CD4-positive, alpha-beta T cell treated with Interleukin-21 for 1 hour (primary cell): ENCODE measurements around the gene STT3B.

Source experiments
- DNase-seq: peaks from one replicate; pipeline ENCODE4 v3.0.0-alpha.2; 2020

STT3B gene

GRCh38 chr3:31521468-31521867 lies 11.3 kb upstream of the STT3B start:
- no peak for DNase-seq

DNA sequence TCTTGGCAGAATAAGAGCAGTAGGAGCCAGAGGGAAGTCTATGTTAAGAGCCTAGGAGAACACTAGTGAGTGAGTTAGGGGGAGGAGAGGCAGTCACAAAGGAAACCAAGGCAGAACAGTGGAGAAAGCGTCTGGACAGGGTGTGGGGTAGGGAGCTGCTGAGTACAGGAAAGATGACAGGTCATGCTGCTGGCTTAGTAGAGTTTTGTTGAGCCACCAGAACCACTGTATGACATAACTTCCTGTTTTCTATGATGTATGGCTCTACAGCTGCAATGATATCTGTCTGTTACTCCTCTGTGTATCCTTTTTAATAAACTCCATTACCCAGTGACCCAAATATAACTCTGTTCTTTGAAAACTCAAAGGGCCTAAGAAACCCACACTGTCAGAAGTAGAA lies 10.6 kb upstream of the STT3B start:
- peak; percentile 55 for DNase-seq

- no peak for DNase-seq
Measured at GRCh38 chr3:31523543-31523942, 9.2 kb upstream of the STT3B start.

- no peak for DNase-seq
Measured at GRCh38 chr3:31525532-31525931, 7.2 kb upstream of the STT3B start.

GRCh38 chr3:31529421-31529820 lies 3.3 kb upstream of the STT3B start:
- no peak for DNase-seq

DNA sequence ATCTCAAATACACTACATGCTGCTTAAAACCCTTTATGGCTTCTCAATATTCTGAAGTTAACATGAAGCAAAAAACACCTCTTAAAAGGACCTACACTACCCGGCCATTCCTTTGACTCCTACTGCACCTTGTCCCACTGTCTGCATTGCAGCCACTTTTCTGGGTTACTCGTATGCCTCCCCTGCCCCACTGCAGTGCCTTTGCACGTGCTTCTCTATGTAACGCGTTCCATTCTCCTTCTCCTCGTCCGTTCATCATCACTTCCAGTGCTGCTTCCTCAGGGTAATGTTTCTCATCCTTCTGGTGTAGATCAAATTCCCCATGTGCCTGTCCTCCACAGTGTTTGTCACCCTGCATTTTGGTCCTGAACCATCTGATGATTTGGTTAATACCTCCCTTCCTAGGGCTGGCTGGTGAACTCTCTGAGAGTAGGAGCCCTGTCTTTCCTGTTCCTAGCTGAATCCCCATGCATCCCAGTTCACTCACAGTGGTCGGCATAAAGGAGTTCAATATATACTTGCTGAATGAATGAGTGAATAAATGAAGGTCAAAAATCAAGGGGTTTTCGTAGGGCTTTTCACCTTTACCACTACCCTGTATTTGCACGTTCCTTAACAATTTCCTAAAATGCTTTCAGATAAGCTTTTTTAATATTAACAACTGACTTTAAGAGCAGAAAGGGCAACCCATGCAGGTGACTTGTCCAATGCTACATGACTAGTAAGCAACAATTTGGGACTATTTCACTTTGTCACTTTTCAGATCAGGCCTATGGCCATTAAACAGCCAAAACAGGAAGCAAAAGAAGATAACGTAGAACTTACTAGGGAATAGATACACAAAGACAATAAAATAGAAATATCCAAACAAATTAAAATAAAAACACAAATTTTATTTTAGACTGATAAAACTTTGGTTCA lies 2.4 kb upstream of the STT3B start:
- no peak for DNase-seq

- no peak for DNase-seq
Measured at GRCh38 chr3:31530960-31531335, 1.8 kb upstream of the STT3B start.

DNA sequence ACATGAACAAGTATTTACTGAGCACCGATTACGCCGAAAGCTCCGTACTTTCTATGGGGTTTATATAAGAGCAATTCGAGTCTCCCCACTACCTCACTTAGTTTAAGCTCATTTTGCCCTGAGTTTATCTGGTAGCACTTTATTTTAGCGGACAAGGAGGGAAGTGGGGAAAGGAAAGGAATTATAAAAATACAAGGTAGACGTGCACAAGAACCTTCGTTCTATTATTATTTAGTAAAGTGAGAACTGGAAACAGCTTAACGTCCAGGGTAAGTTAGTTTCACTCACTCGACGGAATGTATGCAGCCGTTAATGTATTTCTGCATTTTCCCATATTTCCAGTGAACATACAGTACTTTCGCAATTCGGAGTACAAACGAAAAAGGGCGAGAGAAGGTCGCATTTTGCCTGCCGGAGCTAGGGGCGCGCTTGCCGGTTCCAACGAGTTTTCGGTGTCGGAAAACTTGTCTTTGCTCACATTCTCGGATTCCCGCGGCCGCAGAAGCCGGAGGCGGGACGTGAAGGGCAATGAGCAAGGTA lies 1.2 kb upstream of the STT3B start:
- no peak for DNase-seq

- DNase-seq, result peak; percentile 99
Measured at GRCh38 chr3:31531992-31532586, 636 bp upstream of the STT3B start.

DNA sequence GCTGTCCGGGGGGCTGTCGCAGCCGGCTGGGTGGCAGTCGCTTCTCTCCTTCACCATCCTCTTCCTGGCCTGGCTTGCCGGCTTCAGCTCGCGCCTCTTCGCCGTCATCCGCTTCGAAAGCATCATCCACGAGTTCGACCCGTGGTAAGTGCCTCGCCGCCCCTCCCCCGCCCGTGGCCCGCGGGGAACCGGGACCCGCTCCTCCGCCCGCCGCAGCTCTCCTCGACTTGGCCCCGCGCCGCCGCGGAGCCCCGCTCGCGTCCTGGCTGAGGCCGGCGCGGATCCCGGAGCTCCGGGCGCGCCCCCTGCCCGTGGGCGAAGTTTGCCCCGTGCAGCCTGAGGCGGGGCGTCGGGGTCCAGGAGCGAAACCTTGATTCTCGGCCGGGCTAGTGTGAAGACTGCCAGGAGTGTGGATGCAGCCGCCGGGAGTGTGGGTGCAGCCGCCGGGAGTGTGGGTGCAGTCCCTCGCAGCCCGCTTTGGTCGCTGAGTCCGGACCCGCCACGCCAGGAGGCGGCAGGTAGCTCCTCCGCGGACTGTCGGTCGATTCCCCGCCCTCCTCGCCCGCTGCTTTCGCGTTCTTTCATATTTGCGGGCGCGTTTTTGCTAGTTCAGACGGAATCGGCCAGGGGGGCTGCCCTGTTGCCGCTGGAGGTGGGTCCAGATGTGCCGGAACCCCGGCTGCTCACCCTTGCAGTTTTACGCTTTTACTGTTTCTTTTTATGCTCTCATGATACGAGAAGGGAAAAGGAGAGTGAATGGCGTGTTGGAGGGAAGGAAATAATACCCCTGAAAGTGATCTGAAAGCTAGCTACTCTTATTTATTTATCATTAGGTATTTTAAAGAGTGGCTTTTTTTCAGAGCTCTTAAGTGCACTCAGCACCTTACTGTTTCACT lies 692 bp downstream of the STT3B start:
- DNase-seq, result peak; percentile 61

GRCh38 chr3:31534065-31534425 lies 1.3 kb downstream of the STT3B start:
- peak; percentile 19 for DNase-seq

GRCh38 chr3:31536497-31536896 lies 3.8 kb downstream of the STT3B start:
- no peak for DNase-seq

DNA sequence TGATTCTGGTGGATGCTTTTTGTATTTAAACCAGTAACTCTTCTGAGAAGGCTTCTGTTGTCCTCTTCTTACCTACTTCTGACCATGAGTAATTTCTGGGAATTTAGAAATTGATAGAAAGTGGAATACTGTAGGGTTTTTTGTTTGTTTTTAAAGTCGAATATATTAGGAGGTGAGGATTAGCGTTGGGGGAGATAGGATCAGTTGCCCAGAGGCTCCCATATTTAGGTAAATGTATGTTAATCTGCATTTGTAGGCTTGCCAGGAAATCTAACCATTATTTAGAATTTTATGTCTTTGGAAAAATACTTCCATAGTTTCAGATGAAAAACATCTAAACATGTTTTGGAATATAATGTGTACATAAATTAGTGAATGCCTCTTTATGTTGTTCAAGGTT lies 6.1 kb downstream of the STT3B start:
- no peak for DNase-seq

DNA sequence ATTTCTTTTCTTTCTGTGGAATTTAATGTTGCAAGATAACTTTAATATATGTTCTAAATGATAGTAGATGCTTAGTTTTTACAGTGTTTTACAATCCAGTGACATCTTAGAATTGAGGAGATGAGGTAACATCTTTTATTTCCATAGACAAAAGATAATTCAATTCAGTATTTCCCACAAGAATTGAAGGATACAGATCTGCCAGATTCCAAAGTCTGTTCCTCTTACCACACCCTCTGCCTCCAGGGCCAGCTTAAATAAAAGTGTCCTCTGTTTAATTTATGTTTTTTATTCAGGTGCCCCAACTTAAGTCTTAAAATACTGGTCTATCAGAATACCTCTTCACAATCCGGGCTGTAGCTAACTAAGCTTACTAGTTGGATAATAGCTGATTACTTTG lies 6.5 kb downstream of the STT3B start:
- no peak for DNase-seq

GRCh38 chr3:31541089-31541488 lies 8.4 kb downstream of the STT3B start:
- no peak for DNase-seq

- no peak for DNase-seq
Measured at GRCh38 chr3:31542246-31542645, 9.5 kb downstream of the STT3B start.

DNA sequence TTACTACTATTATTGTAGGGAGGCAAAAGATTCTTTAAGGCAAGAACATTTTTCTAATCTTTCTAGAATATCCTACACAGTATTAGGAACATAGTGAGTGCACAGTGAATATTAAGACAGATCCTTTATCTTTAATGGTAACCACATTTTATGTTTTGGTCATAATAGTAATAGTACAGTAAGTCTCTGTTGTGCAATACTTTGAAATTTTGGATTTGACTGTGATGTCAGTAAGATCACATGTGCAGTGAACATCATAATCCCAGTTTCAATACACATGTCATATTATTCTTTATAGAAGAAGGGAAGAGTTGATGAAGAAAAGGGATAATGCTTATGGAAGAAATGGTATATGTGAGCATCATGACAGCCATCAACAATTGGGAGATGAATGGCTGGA lies 10.7 kb downstream of the STT3B start:
- DNase-seq, result no peak

GRCh38 chr3:31544634-31545033 lies 11.9 kb downstream of the STT3B start:
- DNase-seq, result no peak

GRCh38 chr3:31546162-31546561 lies 13.4 kb downstream of the STT3B start:
- no peak for DNase-seq

GRCh38 chr3:31546725-31547124 lies 14.0 kb downstream of the STT3B start:
- no peak for DNase-seq

DNA sequence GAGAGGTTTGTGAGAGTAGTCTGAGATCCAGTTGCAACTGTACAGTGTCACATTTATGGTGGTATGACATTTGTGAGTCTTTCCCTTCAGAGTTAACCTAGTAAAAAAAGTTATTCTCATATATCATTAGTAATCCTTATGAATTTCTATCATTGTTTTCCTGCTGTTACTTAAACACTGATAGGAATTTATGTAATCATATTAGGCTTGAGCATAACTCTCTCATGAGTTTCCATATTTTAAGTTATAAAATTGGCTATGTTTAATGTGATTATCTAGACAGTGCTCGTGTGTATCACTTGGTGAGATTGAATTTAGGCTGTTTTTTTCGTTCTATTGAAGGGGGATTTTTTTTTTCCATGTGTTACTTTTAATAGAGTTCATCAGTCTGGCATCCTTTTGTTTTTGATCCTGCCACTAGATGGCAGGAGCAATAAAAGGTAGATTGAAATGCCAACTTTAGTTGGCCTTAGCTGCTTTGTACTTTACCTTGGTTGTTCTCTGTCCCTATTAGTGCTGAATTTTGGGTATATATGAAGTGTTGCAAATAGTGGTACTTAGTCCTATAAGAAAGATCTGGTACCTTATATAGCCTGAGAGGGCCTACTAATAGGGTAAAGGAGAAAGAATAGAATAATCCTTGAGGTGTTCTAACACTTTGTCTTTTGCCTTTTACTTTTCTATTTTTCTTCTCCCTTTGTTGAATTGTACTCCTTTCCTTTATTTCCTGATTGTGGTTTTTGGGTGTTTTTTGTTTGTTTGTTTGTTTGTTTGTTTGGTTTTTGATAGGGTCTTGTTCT lies 17.9 kb downstream of the STT3B start:
- peak; percentile 65 for DNase-seq

DNA sequence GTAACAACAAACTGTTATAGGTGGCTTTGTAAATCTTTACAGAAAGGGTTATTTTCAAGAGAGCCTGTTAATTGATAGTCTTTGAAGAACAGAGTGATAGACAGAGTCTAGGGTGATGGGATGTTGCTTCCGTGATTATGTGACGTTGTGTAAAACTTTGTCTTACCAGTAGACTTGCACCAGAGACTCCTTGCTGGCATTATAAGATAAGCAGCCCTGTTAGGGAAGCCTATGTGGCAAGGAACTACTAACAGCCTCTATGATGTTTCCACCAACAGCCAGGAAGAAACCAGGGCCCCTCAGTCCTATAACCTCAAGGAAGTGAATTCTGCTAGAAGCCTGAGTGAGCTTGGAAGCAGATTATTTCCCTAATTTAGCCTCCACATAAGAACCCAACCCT lies 18.9 kb downstream of the STT3B start:
- no peak for DNase-seq

DNA sequence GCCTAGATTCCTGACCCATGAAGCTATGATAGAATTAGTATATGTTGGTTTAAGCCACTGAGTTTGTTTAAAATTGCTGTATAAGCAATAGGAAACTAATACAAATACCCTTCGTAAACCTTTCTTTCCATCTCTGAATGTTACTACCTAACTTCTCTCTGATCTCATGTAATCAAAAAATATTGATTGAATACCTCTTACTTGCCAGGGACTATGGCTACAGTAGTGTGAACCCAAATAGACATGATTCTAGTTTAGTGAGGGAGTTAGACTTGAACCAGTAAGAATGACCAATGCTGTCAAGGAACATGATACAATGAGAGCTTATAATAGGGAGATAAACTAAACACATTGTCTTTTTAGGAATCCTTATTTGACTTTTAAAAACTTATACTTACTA lies 19.4 kb downstream of the STT3B start:
- DNase-seq, result no peak
